ENCODE results near the gene CGN. TPM values are rescaled to one million over a fixed set of nuclear protein-coding genes. Genes with fewer than 3 reads are reported as not detected.

CGN gene
- total RNA-seq, 1 donor from 2014 or later = 6.7 TPM

DNA sequence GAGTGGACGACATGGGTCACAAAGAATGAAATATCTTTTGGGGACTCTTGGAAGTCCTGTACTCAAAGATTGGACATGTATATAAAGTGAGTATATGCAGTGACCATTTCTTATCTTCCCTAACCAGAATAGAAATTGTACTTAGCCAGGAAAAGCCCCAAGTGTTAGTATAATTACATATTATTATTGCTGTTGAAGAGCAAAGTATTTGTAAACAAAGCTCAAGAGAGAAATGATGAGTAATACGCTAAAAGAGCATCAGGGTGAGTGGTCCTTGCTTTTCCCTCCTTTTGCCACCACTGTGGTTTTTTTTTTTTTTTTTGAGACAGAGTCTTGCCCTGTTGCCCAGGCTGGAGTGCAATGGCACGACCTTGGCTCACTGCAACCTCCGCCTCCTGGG is 6.4 kb upstream of the CGN start:
- no peak overlapping the region for H3K27ac Mint-ChIP-seq (ENCODE audit: unreplicated experiment)
- peaks cover 20% of the 10 kb centered on the region for H3K4me1 Mint-ChIP-seq
- H3K36me3 Mint-ChIP-seq (ENCODE audit: low read depth) = no peaks in the 10 kb centered on the region
- H3K4me3 Mint-ChIP-seq = no peak overlapping the region
- H3K9me3 Mint-ChIP-seq = no peaks in the 10 kb centered on the region
- TF ChIP-seq, protein P1, sequence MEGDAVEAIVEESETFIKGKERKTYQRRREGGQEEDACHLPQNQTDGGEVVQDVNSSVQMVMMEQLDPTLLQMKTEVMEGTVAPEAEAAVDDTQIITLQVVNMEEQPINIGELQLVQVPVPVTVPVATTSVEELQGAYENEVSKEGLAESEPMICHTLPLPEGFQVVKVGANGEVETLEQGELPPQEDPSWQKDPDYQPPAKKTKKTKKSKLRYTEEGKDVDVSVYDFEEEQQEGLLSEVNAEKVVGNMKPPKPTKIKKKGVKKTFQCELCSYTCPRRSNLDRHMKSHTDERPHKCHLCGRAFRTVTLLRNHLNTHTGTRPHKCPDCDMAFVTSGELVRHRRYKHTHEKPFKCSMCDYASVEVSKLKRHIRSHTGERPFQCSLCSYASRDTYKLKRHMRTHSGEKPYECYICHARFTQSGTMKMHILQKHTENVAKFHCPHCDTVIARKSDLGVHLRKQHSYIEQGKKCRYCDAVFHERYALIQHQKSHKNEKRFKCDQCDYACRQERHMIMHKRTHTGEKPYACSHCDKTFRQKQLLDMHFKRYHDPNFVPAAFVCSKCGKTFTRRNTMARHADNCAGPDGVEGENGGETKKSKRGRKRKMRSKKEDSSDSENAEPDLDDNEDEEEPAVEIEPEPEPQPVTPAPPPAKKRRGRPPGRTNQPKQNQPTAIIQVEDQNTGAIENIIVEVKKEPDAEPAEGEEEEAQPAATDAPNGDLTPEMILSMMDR (conservative IDR thresholded peaks at IDR 0.05) = no peak
- DNase-seq (ENCODE audit: low read depth, low spot score) = no peak
- no peaks in the 10 kb centered on the region for H3K27me3 Mint-ChIP-seq (ENCODE audit: low read depth)

DNA sequence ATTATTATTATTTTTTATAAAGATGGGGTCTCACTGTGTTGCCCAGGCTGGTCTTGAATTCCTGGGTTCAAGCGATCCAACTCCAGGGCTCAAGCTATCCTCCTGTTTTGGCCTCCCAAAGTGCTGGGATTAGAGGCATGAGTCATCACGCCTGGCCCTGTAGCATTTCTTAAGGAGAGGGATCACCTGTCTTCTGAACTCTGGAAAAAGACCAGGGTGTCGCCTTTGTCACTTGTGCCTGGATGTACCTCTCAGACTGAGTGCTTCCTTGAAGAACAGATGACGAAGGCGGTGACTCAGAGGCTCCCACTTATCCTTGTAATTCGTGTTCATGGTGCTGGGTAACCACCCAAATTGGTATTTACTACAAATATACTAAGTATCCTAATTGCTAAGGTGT is 2.4 kb upstream of the CGN start:
- Mint-ChIP-seq H3K36me3 (ENCODE audit: low read depth) (no peaks in the 10 kb centered on the region), H3K27me3 (ENCODE audit: low read depth) (peaks cover 19% of the 10 kb centered on the region), H3K4me3 (peak overlapping the region; percentile 70), H3K27ac (ENCODE audit: unreplicated experiment) (no peak overlapping the region), H3K4me1 (peaks cover 36% of the 10 kb centered on the region), H3K9me3 (no peaks in the 10 kb centered on the region)
- DNase-seq (ENCODE audit: low read depth, low spot score) = no peak
- TF ChIP-seq, protein P1 (conservative IDR thresholded peaks at IDR 0.05) = no peak

- H3K4me1 Mint-ChIP-seq = peaks cover 39% of the 10 kb centered on the region
- H3K9me3 Mint-ChIP-seq = no peaks in the 10 kb centered on the region
- no peak overlapping the region for H3K27ac Mint-ChIP-seq (ENCODE audit: unreplicated experiment)
- no peaks in the 10 kb centered on the region for H3K36me3 Mint-ChIP-seq (ENCODE audit: low read depth)
- peaks cover 21% of the 10 kb centered on the region for H3K27me3 Mint-ChIP-seq (ENCODE audit: low read depth)
- TF ChIP-seq, protein P1 (conservative IDR thresholded peaks at IDR 0.05) = no peak
- peak overlapping the region; percentile 96 for H3K4me3 Mint-ChIP-seq
- no peak for DNase-seq (ENCODE audit: low read depth, low spot score)
Measured at GRCh38 chr1:151509350-151510019, 1.7 kb upstream of the CGN start.

GRCh38 chr1:151510020-151510405 is 1.2 kb upstream of the CGN start:
- Mint-ChIP-seq H3K36me3 (ENCODE audit: low read depth) (no peaks in the 10 kb centered on the region), H3K27me3 (ENCODE audit: low read depth) (peaks cover 21% of the 10 kb centered on the region), H3K4me1 (peaks cover 39% of the 10 kb centered on the region), H3K27ac (ENCODE audit: unreplicated experiment) (no peak overlapping the region), H3K4me3 (peak overlapping the region; percentile 96), H3K9me3 (no peaks in the 10 kb centered on the region)
- DNase-seq (ENCODE audit: low read depth, low spot score) = no peak
- TF ChIP-seq, protein P1 (conservative IDR thresholded peaks at IDR 0.05) = no peak

- no peak for DNase-seq (ENCODE audit: low read depth, low spot score)
- Mint-ChIP-seq H3K27me3 (ENCODE audit: low read depth) (peaks cover 21% of the 10 kb centered on the region), H3K9me3 (no peaks in the 10 kb centered on the region), H3K27ac (ENCODE audit: unreplicated experiment) (peak overlapping the region; percentile 94), H3K36me3 (ENCODE audit: low read depth) (no peaks in the 10 kb centered on the region), H3K4me3 (peak overlapping the region; percentile 96), H3K4me1 (peaks cover 39% of the 10 kb centered on the region)
- TF ChIP-seq, protein P1 (conservative IDR thresholded peaks at IDR 0.05) = no peak
Measured at GRCh38 chr1:151510614-151510956, 602 bp upstream of the CGN start.

All from neural crest cell (in vitro differentiated cells).